A549 (cell line): Measurements from ENCODE around the gene CCDC50. TPM values are rescaled to one million over a fixed set of nuclear protein-coding genes. Genes with fewer than 3 reads are reported as not detected.

Experiments
- ATAC-seq, 2 experiments: fragments of 200-7000 bp in 1 of 2; fragments of >200 bp in 1 of 2; cut with Nextera tagmentation in 1 of 2; cut with Tn5 transposase in 1 of 2; 3 replicates each; pipeline versions ENCODE4 v1.8.0 to v1.9.1; 2018 to 2020; ENCODE audit warnings: mild to moderate bottlenecking in 1 of 2, moderate library complexity in 1 of 2
- CTCF ChIA-PET: fragments of 300-600 bp; sonication (Branson Sonifier 250); formaldehyde crosslinking; extraction: SDS; loops from one replicate; lab custom pipeline; 2021; ENCODE audit warnings: antibody characterized with exemption, inconsistent platforms; lab: Yijun Ruan, JAX
- POLR2A ChIA-PET: fragments of 350-600 bp; formaldehyde crosslinking; extraction: SDS; loops from one replicate; lab custom pipeline; 2021; ENCODE audit warnings: antibody characterized with exemption, inconsistent platforms; lab: Yijun Ruan, JAX
- DNase-seq, 2 experiments: peaks; one replicate each; pipeline versions ENCODE4 v3.0.0 to v3.0.0-alpha.2; 2011 to 2016; ENCODE audit warnings: low read depth in 1 of 2, low spot score in 1 of 2
- FAIRE-seq: peaks from 2 replicates; lab custom pipeline; 2011; peaks lifted over from hg19 to GRCh38; lab: Jason Lieb, UNC
- H3K27ac ChIP-seq, 2 experiments: fragments of >200 bp; sonication (Bioruptor Twin); formaldehyde crosslinking; 3 replicates each; pipeline ENCODE4 v1.5.1; 2016 to 2017
- H3K4me1 ChIP-seq: fragments of >200 bp; sonication (Bioruptor Twin); formaldehyde crosslinking; 3 replicates; pipeline ENCODE4 v1.6.1; 2016
- H3K4me2 ChIP-seq: fragments of >200 bp; sonication (Bioruptor Twin); formaldehyde crosslinking; 3 replicates; pipeline ENCODE4 v1.6.1; 2016
- H3K4me3 ChIP-seq: fragments of >200 bp; sonication (Bioruptor Twin); formaldehyde crosslinking; 3 replicates; pipeline ENCODE4 v1.5.1; 2016
- H3K9me3 ChIP-seq: fragments of >200 bp; sonication (Bioruptor Twin); formaldehyde crosslinking; 3 replicates; pipeline ENCODE4 v1.6.1; 2016
- ATOH8 ChIP-seq: fragments of 250-450 bp; sonication (Bioruptor Pico); IDR thresholded peaks from 2 replicates; pipeline ENCODE4 v1.5.0; 2020; ENCODE audit warnings: low read depth, mild to moderate bottlenecking, moderate library complexity
- BHLHE40 ChIP-seq: IDR thresholded peaks from 2 replicates; pipeline ENCODE4 v1.6.1; 2012; ENCODE audit warnings: low read depth, low read length, inconsistent platforms
- CEBPB ChIP-seq, 2 experiments: fragments of >200 bp in 1 of 2; sonication (Bioruptor Twin) in 1 of 2; formaldehyde crosslinking in 1 of 2; IDR thresholded peaks; 2 replicates each; pipeline ENCODE4 v1.6.1; 2012 to 2016
- CHD4 ChIP-seq: fragments of 200-600 bp; sonication (generic); IDR thresholded peaks from 2 replicates; pipeline ENCODE4 v1.6.1; 2016; ENCODE audit warnings: antibody characterized with exemption, mild to moderate bottlenecking, borderline replicate concordance
- EHMT2 ChIP-seq: fragments of 200-600 bp; sonication (generic); IDR thresholded peaks from 2 replicates; pipeline ENCODE4 v1.6.1; 2016; ENCODE audit warnings: antibody characterized with exemption, low read depth, mild to moderate bottlenecking, moderate library complexity
- FOSB ChIP-seq: fragments of 250-450 bp; sonication (Bioruptor Pico); IDR thresholded peaks from 2 replicates; pipeline ENCODE4 v1.5.0; 2020; ENCODE audit warnings: mild to moderate bottlenecking, moderate library complexity
- GATA3 ChIP-seq: IDR thresholded peaks from 2 replicates; pipeline ENCODE4 v1.6.1; 2012; ENCODE audit warnings: borderline replicate concordance
- HDAC2 ChIP-seq: fragments of 200-600 bp; sonication (generic); IDR thresholded peaks from 2 replicates; pipeline ENCODE4 v1.6.1; 2016
- HES2 ChIP-seq: fragments of >200 bp; sonication (Bioruptor Twin); formaldehyde crosslinking; IDR thresholded peaks from 2 replicates; pipeline ENCODE4 v1.6.1; 2016
- HMGXB4 ChIP-seq: fragments of 250-450 bp; sonication (Bioruptor Pico); IDR thresholded peaks from 2 replicates; pipeline ENCODE4 v1.5.0; 2021; ENCODE audit warnings: mild to moderate bottlenecking, moderate library complexity, borderline replicate concordance
- HOXB13 ChIP-seq: fragments of 250-450 bp; sonication (Bioruptor Pico); IDR thresholded peaks from 2 replicates; pipeline ENCODE4 v1.5.0; 2020; ENCODE audit warnings: low read depth, mild to moderate bottlenecking, moderate library complexity
- HOXB5 ChIP-seq: fragments of 250-450 bp; sonication (Bioruptor Pico); IDR thresholded peaks from 2 replicates; pipeline ENCODE4 v1.5.0; 2020; ENCODE audit warnings: mild to moderate bottlenecking, moderate library complexity
- JUNB ChIP-seq: fragments of >200 bp; sonication (Bioruptor Twin); formaldehyde crosslinking; IDR thresholded peaks from 2 replicates; pipeline ENCODE4 v1.6.1; 2016
- KDM1A ChIP-seq: fragments of 200-600 bp; sonication (generic); IDR thresholded peaks from 2 replicates; pipeline ENCODE4 v1.6.1; 2016; ENCODE audit warnings: low read depth, mild to moderate bottlenecking
- MAFK ChIP-seq: fragments of 450-650 bp; IDR thresholded peaks from 2 replicates; pipeline ENCODE4 v1.6.1; 2014; ENCODE audit not compliant: partially characterized antibody
- MYC ChIP-seq: IDR thresholded peaks from 2 replicates; pipeline ENCODE4 v1.6.1; 2012; ENCODE audit warnings: mild to moderate bottlenecking, inconsistent platforms, low read length, improper control_type of control experiment, borderline replicate concordance
- NFE2L2 ChIP-seq: fragments of 150-350 bp; conservative IDR thresholded peaks from 2 replicates; pipeline ENCODE4 v1.6.1; 2014; ENCODE audit warnings: low read length
- NR3C1 ChIP-seq: fragments of >200 bp; sonication (Bioruptor Twin); formaldehyde crosslinking; IDR thresholded peaks from 3 replicates; pipeline ENCODE4 v1.6.1; 2017
- POLR2A ChIP-seq: IDR thresholded peaks from 2 replicates; pipeline ENCODE4 v1.6.1; 2012; ENCODE audit warnings: mild to moderate bottlenecking, low read length
- POLR2AphosphoS2 ChIP-seq: conservative IDR thresholded peaks from 2 replicates; pipeline ENCODE4 v1.6.1; 2012; ENCODE audit warnings: low read length, improper control_type of control experiment, inconsistent platforms
- RAD21 ChIP-seq, 2 experiments: fragments of >200 bp in 1 of 2; sonication (Bioruptor Twin) in 1 of 2; formaldehyde crosslinking in 1 of 2; IDR thresholded peaks in 1 of 2; conservative IDR thresholded peaks in 1 of 2; 2 replicates in 1 of 2; 3 replicates in 1 of 2; pipeline ENCODE4 v1.6.1; 2012 to 2018; ENCODE audit warnings: inconsistent platforms in 1 of 2
- RFX5 ChIP-seq: fragments of 450-650 bp; IDR thresholded peaks from 2 replicates; pipeline ENCODE4 v1.7.1; 2014; ENCODE audit warnings: antibody characterized with exemption, mild to moderate bottlenecking, moderate library complexity
- RNF2 ChIP-seq: fragments of 200-600 bp; sonication (generic); IDR thresholded peaks from 2 replicates; pipeline ENCODE4 v1.6.1; 2016; ENCODE audit warnings: low read depth, mild to moderate bottlenecking, antibody characterized with exemption, moderate library complexity, borderline replicate concordance
- TFCP2L1 ChIP-seq: fragments of 250-450 bp; sonication (Bioruptor Pico); IDR thresholded peaks from 2 replicates; pipeline ENCODE4 v1.5.0; 2021; ENCODE audit warnings: mild to moderate bottlenecking
- TP53 ChIP-seq: fragments of 250-450 bp; sonication (Bioruptor Pico); IDR thresholded peaks from 2 replicates; pipeline ENCODE4 v1.5.0; 2021; ENCODE audit warnings: mild to moderate bottlenecking, moderate library complexity
- WGBS: methylation state at CpG from one replicate; pipeline ENCODE4 v1.1.6; 2017; ENCODE audit errors: missing lambda C conversion rate; 5-methylcytosine and 5-hydroxymethylcytosine counted together
- polyA plus RNA-seq, 4 experiments: library from polyadenylated mRNA; depleted of rRNA in 3 of 4; stranded (reverse); fragments of >200 nt; fragmentation: RNase III in 1 of 4; extraction: RNeasy Plus Mini Kit Qiagen cat#74134 plus additional on column Dnase treatment in 1 of 4; gene quantifications; 2 replicates in 3 of 4; 3 replicates in 1 of 4; pipeline ENCODE4 v1.2.3, GENCODE V29; 2011 to 2017
- TF ChIP-seq, protein P1 (sequence below): IDR thresholded peaks from 2 replicates; pipeline ENCODE4 v1.6.1; 2012; ENCODE audit warnings: low read depth, borderline replicate concordance
- TF ChIP-seq, protein P2 (sequence below): fragments of >200 bp; sonication (Bioruptor Twin); formaldehyde crosslinking; IDR thresholded peaks from 3 replicates; pipeline ENCODE4 v1.5.1; 2016

Gene CCDC50
- polyA plus RNA-seq, 2 of the 4 experiments (the other 2 are of a cell fraction), result 20.1 to 43.8 TPM

- ATAC-seq (no peak), DNase-seq (no peak), FAIRE-seq (no peak)
- Histone ChIP-seq H3K4me3 (no peak overlapping the region), H3K9me3 (no peaks in the 10 kb centered on the region), H3K4me2 (no peak overlapping the region), H3K27ac (no peak overlapping the region), H3K4me1 (no peaks in the 10 kb centered on the region)
- CTCF ChIA-PET, result no interaction called here
- 57% methylated on average over 2 of the region's 2 CpGs for WGBS
- POLR2A ChIA-PET, result no interaction called here
- TF ChIP-seq HDAC2 (no peak), POLR2AphosphoS2 (no peak), CEBPB (IDR thresholded peaks at IDR 0.05) (no peak), TP53 (CRISPR knock-in tag) (no peak)
Observed at GRCh38 chr3:191302451-191302850, 26.7 kb upstream of the CCDC50 start.

DNA sequence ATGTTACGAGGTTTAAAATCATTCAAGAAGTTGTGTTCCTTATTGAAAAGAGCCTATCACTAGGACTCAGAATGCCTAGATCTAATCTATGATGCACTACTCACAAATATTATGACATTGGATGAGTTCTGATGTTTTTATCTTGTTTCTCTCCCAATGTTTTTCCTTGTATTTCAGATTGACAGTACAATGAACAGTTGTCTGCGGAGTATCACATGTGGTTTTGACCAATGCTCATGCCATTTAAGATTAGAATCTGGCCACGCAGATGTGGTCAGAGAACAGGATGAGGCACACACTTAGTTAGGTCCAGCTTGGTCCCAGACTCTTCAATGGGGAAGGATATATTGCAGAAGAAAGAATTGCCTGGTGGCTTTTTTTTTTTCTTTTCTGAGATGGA is 25.6 kb upstream of the CCDC50 start:
- no peak overlapping the region for H3K4me2 ChIP-seq
- CTCF ChIA-PET, result no interaction called here
- TF ChIP-seq TFCP2L1 (CRISPR knock-in tag) (no peak), HMGXB4 (CRISPR knock-in tag) (no peak), FOSB (no peak)
- TF ChIP-seq, protein P1, sequence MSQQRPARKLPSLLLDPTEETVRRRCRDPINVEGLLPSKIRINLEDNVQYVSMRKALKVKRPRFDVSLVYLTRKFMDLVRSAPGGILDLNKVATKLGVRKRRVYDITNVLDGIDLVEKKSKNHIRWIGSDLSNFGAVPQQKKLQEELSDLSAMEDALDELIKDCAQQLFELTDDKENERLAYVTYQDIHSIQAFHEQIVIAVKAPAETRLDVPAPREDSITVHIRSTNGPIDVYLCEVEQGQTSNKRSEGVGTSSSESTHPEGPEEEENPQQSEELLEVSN, result no peak
- H3K4me3 ChIP-seq, result no peak overlapping the region
- DNase-seq (no peak), ATAC-seq (no peak), FAIRE-seq (no peak)
- no peaks in the 10 kb centered on the region for H3K4me1 ChIP-seq
- POLR2A ChIA-PET, result no interaction called here
- 45% methylated on average over 3 of the region's 3 CpGs for WGBS
- H3K27ac ChIP-seq, result no peak overlapping the region
- H3K9me3 ChIP-seq, result no peaks in the 10 kb centered on the region

GRCh38 chr3:191306428-191306827 is 22.8 kb upstream of the CCDC50 start:
- ChIA-PET CTCF (no interaction called here), POLR2A (no interaction called here)
- no peak overlapping the region for H3K4me3 ChIP-seq
- H3K27ac ChIP-seq, result no peak overlapping the region
- H3K9me3 ChIP-seq, result no peaks in the 10 kb centered on the region
- FAIRE-seq (no peak), ATAC-seq (no peak), DNase-seq (no peak)
- TF ChIP-seq RFX5 (no peak), NR3C1 (no peak), POLR2AphosphoS2 (no peak), CHD4 (no peak), POLR2A (no peak), HES2 (no peak), EHMT2 (no peak), GATA3 (no peak), ATOH8 (CRISPR knock-in tag) (no peak), KDM1A (no peak), HOXB5 (no peak), MAFK (no peak), TP53 (CRISPR knock-in tag) (no peak)
- H3K4me2 ChIP-seq, result no peak overlapping the region
- 92% methylated on average over 4 of the region's 4 CpGs for WGBS
- no peaks in the 10 kb centered on the region for H3K4me1 ChIP-seq

GRCh38 chr3:191307341-191307740 is 21.9 kb upstream of the CCDC50 start:
- WGBS, result 41% methylated on average over 4 of the region's 4 CpGs
- no peaks in the 10 kb centered on the region for H3K9me3 ChIP-seq
- no peak overlapping the region for H3K27ac ChIP-seq
- no peak overlapping the region for H3K4me3 ChIP-seq
- H3K4me1 ChIP-seq, result no peaks in the 10 kb centered on the region
- no peak overlapping the region for H3K4me2 ChIP-seq
- ATAC-seq, result no peak
- CTCF ChIA-PET, result no interaction called here
- FAIRE-seq, result no peak
- POLR2A ChIA-PET, result no interaction called here
- no peak for DNase-seq
- TF ChIP-seq BHLHE40, result no peak
- TF ChIP-seq, protein P1, result no peak
- no peak for TF ChIP-seq RNF2
- TF ChIP-seq, protein P2, sequence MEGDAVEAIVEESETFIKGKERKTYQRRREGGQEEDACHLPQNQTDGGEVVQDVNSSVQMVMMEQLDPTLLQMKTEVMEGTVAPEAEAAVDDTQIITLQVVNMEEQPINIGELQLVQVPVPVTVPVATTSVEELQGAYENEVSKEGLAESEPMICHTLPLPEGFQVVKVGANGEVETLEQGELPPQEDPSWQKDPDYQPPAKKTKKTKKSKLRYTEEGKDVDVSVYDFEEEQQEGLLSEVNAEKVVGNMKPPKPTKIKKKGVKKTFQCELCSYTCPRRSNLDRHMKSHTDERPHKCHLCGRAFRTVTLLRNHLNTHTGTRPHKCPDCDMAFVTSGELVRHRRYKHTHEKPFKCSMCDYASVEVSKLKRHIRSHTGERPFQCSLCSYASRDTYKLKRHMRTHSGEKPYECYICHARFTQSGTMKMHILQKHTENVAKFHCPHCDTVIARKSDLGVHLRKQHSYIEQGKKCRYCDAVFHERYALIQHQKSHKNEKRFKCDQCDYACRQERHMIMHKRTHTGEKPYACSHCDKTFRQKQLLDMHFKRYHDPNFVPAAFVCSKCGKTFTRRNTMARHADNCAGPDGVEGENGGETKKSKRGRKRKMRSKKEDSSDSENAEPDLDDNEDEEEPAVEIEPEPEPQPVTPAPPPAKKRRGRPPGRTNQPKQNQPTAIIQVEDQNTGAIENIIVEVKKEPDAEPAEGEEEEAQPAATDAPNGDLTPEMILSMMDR, result no peak
- no peak for TF ChIP-seq HOXB13
- TF ChIP-seq NFE2L2, result no peak
- no peak for TF ChIP-seq RAD21 (conservative IDR thresholded peaks at IDR 0.05 in 1 of 2, IDR thresholded peaks at IDR 0.05 in 1 of 2)
- no peak for TF ChIP-seq JUNB
- TF ChIP-seq MYC, result no peak
